HEK293 (cell line): Measurements from ENCODE around the gene PLA2G2E.

Experiments used
- CTCF ChIA-PET: fragments of 350-600 bp; formaldehyde crosslinking; extraction: SDS; loops from one replicate; lab custom pipeline; 2021; ENCODE audit warnings: antibody characterized with exemption; lab: Yijun Ruan, JAX
- POLR2A ChIA-PET: fragments of 300-600 bp; formaldehyde crosslinking; extraction: SDS; loops from one replicate; lab custom pipeline; 2020; ENCODE audit warnings: antibody characterized with exemption, inconsistent platforms; lab: Yijun Ruan, JAX
- H3K27ac ChIP-seq: fragments of 200-500 bp; sonication (Bioruptor generic); 2 replicates; pipeline ENCODE4 v1.5.1; 2014; ENCODE audit warnings: low read depth, low read length, control low read depth, inconsistent platforms; ENCODE audit errors: extremely low read depth
- H3K36me3 ChIP-seq, 2 experiments: fragments of 200-500 bp in 1 of 2; sonication (Bioruptor generic) in 1 of 2; 1 replicate in 1 of 2; 2 replicates in 1 of 2; pipeline ENCODE4 v1.5.1; 2014 to 2017; ENCODE audit warnings: inconsistent platforms in 2 of 2, low read length in 2 of 2; ENCODE audit not compliant: control insufficient read depth in 2 of 2, insufficient read depth in 1 of 2
- H3K4me1 ChIP-seq: fragments of 200-500 bp; sonication (Bioruptor generic); 2 replicates; pipeline ENCODE4 v1.5.1; 2014; ENCODE audit warnings: mild to moderate bottlenecking, low read length, inconsistent platforms; ENCODE audit not compliant: control insufficient read depth, insufficient read depth
- H3K4me3 ChIP-seq: 2 replicates; pipeline ENCODE4 v1.5.1; 2011; ENCODE audit warnings: low read depth, mild to moderate bottlenecking, control low read depth, low read length, moderate library complexity
- H3K9me3 ChIP-seq: fragments of 200-500 bp; sonication (Bioruptor generic); 2 replicates; pipeline ENCODE4 v1.5.1; 2014; ENCODE audit warnings: low read depth, low read length, inconsistent platforms; ENCODE audit not compliant: control insufficient read depth, insufficient read depth
- ZFHX2 ChIP-seq: fragments of 450-650 bp; formaldehyde crosslinking; conservative IDR thresholded peaks from 2 replicates; pipeline ENCODE4 v1.5.1; 2016; ENCODE audit warnings: missing biosample characterization, missing genetic modification characterization
- ZNF10 ChIP-seq: fragments of 450-650 bp; formaldehyde crosslinking; IDR thresholded peaks from 2 replicates; pipeline ENCODE4 v1.5.1; 2017; ENCODE audit warnings: missing biosample characterization, missing genetic modification characterization
- ZNF777 ChIP-seq: fragments of 450-650 bp; formaldehyde crosslinking; IDR thresholded peaks from 2 replicates; pipeline ENCODE4 v1.5.1; 2017; ENCODE audit warnings: missing biosample characterization, missing genetic modification characterization, borderline replicate concordance
- ZNF792 ChIP-seq: fragments of 450-650 bp; formaldehyde crosslinking; IDR thresholded peaks from 2 replicates; pipeline ENCODE4 v1.5.1; 2016; ENCODE audit warnings: missing biosample characterization, missing genetic modification characterization

PLA2G2E gene

GRCh38 chr1:19872190-19872589 lies 51.2 kb downstream of the PLA2G2E start:
- Histone ChIP-seq H3K36me3 (no peaks in the 10 kb centered on the region), H3K4me3 (no peak overlapping the region), H3K9me3 (no peaks in the 10 kb centered on the region), H3K27ac (no peak overlapping the region), H3K4me1 (no peaks in the 10 kb centered on the region)
- ChIA-PET CTCF (interaction anchor here (1.1 to 1.4 kb wide), 2 partner anchors 10 kb away, joined by 3 to 5 read pairs; partner anchors contain the start of gene OTUD3), POLR2A (no interaction called here)
- no peak for TF ChIP-seq ZFHX2 (tag by site-specific recombination)
- TF ChIP-seq ZNF777 (tag by site-specific recombination): no peak
- TF ChIP-seq ZNF792 (tag by site-specific recombination): no peak
- TF ChIP-seq ZNF10 (tag by site-specific recombination): peak; percentile 80
